NCI-H2227 (cell line): ENCODE measurements around the gene PATJ.
"Not testable (repeated sequence)": the region's sequence is repeated elsewhere in the genome, so short reads cannot be mapped to it uniquely, and the experiment has no call there.

Experiments used
- DNase-seq: peaks from one replicate; lab custom pipeline; 2025; ENCODE audit not compliant: unreplicated experiment; lab: John Stamatoyannopoulos, UW

The PATJ gene

GRCh38 chr1:62196086-62196690 is 453.9 kb downstream of the PATJ start:
- no peak for DNase-seq

- DNase-seq = no peak
These were observed 455.9 kb downstream of the PATJ start for GRCh38 chr1:62198069-62198780.

- no peak for DNase-seq
These were observed 456.5 kb downstream of the PATJ start for GRCh38 chr1:62198781-62199125.

DNA sequence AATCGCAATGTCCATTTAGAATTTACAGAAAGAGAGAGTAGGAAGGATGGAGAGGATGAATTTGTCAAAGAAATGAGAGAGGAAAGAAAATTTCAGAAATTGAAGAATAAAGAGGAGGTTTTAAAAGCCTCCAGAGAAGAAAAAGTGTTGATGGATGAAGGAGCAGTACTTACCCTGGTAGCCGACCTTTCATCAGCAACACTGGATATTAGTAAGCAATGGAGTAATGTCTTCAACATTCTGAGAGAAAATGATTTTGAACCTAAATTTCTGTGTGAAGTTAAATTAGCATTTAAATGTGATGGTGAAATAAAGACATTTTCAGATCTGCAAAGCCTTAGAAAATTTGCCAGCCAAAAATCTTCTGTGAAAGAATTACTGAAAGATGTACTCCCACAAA is 464.9 kb downstream of the PATJ start:
- DNase-seq = no peak

DNA sequence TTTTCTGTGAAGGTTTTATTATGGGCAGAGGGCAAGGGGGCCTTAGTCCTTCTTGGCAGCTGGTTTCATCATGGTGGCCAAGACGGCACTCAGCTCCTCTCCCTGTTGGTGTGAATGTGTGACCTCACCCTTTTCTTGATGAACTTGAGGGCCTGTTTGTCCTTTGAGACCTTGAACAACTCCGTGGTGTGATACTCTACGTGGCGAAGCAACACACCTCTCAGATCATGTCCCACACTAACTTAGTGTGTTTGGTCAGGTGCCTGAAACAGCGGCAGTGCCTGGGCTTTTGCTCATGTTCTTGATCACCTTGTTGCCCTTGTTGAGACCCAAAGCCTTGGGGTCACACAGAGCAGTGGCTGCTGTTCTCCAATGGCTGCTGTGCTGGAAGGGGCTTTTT is 465.8 kb downstream of the PATJ start:
- DNase-seq = no peak

DNA sequence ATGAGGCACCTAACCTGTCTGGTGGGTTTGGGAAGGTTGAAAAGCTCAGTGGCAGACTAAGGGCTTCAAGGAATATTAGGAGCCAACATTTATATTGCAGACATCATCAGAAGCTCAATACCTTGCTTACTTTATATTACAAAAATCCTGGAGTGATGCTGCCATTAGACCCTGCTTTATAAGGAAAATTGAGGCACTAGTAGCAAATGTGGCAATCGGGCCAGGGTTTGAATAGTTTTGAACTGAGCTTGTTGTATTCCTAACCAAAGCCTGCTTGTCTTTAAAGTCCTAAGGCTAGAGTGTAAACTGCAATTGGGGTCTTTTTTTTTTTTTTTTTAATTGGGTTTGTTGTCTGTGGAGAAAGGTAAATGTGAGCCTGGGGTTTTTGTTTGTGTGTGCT is 466.7 kb downstream of the PATJ start:
- DNase-seq = no peak

GRCh38 chr1:62209931-62210595 is 467.8 kb downstream of the PATJ start:
- no peak for DNase-seq

- no peak for DNase-seq
These were observed 468.7 kb downstream of the PATJ start for GRCh38 chr1:62210960-62211359.

GRCh38 chr1:62212411-62212810 is 470.1 kb downstream of the PATJ start:
- DNase-seq = no peak

GRCh38 chr1:62213075-62213914 is 471.0 kb downstream of the PATJ start:
- no peak for DNase-seq

- no peak for DNase-seq
These were observed 476.3 kb downstream of the PATJ start for GRCh38 chr1:62218604-62219003.

- not testable (repeated sequence) for DNase-seq
These were observed 478.2 kb downstream of the PATJ start for GRCh38 chr1:62220456-62220855.

DNA sequence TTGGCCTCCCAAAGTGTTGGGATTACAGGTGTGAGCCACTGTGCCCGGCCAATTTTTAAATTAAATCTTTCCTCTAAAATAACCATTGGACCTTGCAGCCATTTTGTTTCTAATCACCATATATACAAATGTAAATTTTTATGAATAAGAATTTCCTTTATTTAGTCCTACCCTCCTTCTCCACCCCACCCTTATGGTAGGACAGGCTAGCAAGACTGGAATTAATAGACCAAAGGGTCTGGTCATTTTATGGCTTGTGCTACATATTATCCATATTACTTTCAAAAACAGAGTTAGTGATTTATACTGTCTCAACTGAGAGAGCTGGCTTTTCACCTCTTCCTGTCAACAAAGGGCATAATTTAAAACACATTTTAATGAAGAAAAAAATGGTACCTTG is 478.9 kb downstream of the PATJ start:
- no peak for DNase-seq

DNA sequence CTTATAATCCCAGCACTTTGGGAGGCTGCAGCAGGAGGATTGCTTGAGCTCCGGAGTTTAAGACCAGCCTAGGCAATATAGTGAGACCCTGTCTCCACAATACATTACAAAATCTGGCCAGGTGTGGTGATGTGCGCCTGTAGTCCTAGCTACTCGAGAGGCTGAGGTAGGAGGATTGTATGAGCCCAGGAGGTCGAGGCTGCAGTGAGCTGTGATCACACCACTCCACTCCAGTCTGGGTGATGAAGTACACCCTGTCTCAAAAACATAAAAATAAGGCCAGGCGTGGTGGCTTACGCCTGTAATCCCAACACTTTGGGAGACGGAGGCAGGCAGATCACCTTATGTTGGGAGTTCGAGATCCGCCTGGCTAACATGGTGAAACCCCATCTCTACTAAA is 480.0 kb downstream of the PATJ start:
- no peak for DNase-seq

DNA sequence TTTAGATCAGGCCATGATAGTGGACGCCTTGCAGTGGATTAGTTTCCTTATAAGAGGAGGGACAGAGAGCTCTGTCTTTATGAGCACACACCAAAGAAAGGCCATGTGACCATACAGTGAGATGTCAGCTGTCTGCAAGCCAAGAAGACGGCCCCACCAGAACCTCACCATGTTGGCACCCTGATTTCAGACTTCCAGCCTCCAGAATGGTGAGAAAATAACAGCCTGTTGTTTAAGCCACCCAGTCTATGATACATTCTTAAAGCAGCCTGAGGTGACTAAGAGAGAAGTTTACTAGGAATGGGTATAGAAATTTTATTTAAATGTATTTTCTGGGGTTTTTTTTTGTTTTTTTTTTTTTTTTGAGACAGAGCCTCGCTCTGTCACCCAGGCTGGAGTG is 481.9 kb downstream of the PATJ start:
- no peak for DNase-seq

DNA sequence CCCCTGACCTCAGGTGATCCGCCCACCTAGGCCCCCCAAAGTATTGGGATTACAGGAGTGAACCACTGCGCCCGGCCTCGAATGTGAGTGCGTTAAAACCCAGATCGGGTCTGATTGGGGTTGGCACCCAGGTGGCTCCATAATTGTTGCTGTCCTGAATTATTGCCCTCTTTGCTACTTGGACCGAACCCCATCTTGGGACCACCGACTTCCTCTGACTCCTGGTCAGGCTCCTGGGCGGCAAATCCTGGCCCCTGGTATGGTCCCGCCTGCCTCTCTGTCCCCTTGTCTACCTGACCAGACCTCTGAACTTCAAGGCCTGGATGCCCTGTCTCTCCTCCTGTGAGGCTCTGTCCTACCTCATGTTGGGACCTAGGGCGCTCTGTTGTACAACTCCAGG is 485.2 kb downstream of the PATJ start:
- no peak for DNase-seq
